OCI-LY3 (cell line): Measurements from ENCODE around the gene ZNF549.

ENCODE experiments used
- H2AFZ ChIP-seq: fragments of 200-600, 300-600 bp; shearing (Covaris generic); 2 replicates; pipeline ENCODE4 v1.6.0; 2014; ENCODE audit warnings: antibody characterized with exemption, low read depth, low read length
- H3K27ac ChIP-seq: fragments of 200-600, 300-600 bp; sonication (generic); 2 replicates; pipeline ENCODE4 v1.5.1; 2014; ENCODE audit warnings: mild to moderate bottlenecking, low read length, moderate library complexity, mixed read lengths
- H3K27me3 ChIP-seq: fragments of 200-600, 300-600 bp; sonication (generic); 2 replicates; pipeline ENCODE4 v1.6.1; 2014; ENCODE audit warnings: low read depth, low read length, mixed read lengths
- H3K36me3 ChIP-seq: fragments of 200-600, 300-600 bp; sonication (generic); replicated peaks from 2 replicates; pipeline ENCODE3; 2014; ENCODE audit warnings: low read depth, low read length, mixed read lengths
- H3K4me1 ChIP-seq: fragments of 300-600, 200-600 bp; sonication (generic); 2 replicates; pipeline ENCODE4 v1.6.1; 2014; ENCODE audit warnings: low read length, mixed read lengths
- H3K4me2 ChIP-seq: fragments of 200-600, 300-600 bp; sonication (generic); 2 replicates; pipeline ENCODE4 v1.6.1; 2014; ENCODE audit warnings: low read length, mixed read lengths
- H3K4me3 ChIP-seq: fragments of 300-600, 200-600 bp; sonication (generic); 2 replicates; pipeline ENCODE4 v1.5.1; 2014; ENCODE audit warnings: antibody characterized with exemption, mild to moderate bottlenecking, low read length, moderate library complexity
- H3K79me2 ChIP-seq: fragments of 300-600, 200-600 bp; shearing (Covaris generic); 2 replicates; pipeline ENCODE4 v1.6.1; 2014; ENCODE audit warnings: mild to moderate bottlenecking, low read length, mixed read lengths
- H3K9ac ChIP-seq: fragments of 300-600, 200-600 bp; shearing (Covaris generic); 2 replicates; pipeline ENCODE4 v1.6.0; 2014; ENCODE audit warnings: mild to moderate bottlenecking, low read length, moderate library complexity
- H3K9me3 ChIP-seq: fragments of 200-600, 300-600 bp; shearing (Covaris generic); 2 replicates; pipeline ENCODE4 v1.6.1; 2014; ENCODE audit warnings: low read length, mixed read lengths; ENCODE audit not compliant: insufficient read depth
- H4K20me1 ChIP-seq: fragments of 200-600, 300-600 bp; sonication (generic); 2 replicates; pipeline ENCODE4 v1.6.1; 2016; ENCODE audit warnings: low read length, mixed read lengths; ENCODE audit not compliant: insufficient read depth
- EZH2phosphoT487 ChIP-seq: fragments of 200-600 bp; shearing (Covaris generic); IDR thresholded peaks from 2 replicates; pipeline ENCODE4 v1.6.1; 2018; ENCODE audit warnings: antibody characterized with exemption, mixed run types, low read depth
- TF ChIP-seq, protein P1 (sequence below): fragments of 200-600, 300-600 bp; sonication (generic); IDR thresholded peaks from 2 replicates; pipeline ENCODE4 v1.5.1; 2014; ENCODE audit warnings: antibody characterized with exemption, low read length, low read depth

Gene ZNF549

DNA sequence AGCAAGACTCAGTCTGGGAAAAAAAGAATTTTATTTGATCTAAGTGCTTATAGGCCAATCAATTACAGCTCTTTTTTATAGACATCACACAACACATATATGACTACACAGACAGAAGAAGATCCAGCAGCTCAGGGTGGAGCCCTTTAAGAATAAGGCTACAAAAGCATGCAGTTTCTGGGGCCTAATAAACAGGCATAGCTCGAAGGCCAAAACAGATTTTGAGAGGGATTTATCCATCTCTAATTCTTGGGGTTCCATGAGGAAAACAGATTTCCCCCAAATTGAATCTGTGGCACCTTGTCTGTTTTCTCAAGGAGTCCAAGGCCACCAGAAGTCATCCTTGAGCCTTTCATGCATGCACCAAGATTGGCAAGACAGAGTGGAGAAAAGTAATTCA is 36.4 kb downstream of the ZNF549 start:
- Histone ChIP-seq H3K79me2 (peaks cover 11% of the 10 kb centered on the region), H3K4me3 (no peak overlapping the region), H3K9ac (no peak overlapping the region), H3K27ac (no peak overlapping the region), H3K36me3 (peaks cover 14% of the 10 kb centered on the region), H3K9me3 (peaks cover 75% of the 10 kb centered on the region), H3K27me3 (no peaks in the 10 kb centered on the region), H3K4me1 (peaks cover 4% of the 10 kb centered on the region), H4K20me1 (no peaks in the 10 kb centered on the region), H3K4me2 (no peak overlapping the region), H2AFZ (no peak overlapping the region)
- TF ChIP-seq, protein P1, sequence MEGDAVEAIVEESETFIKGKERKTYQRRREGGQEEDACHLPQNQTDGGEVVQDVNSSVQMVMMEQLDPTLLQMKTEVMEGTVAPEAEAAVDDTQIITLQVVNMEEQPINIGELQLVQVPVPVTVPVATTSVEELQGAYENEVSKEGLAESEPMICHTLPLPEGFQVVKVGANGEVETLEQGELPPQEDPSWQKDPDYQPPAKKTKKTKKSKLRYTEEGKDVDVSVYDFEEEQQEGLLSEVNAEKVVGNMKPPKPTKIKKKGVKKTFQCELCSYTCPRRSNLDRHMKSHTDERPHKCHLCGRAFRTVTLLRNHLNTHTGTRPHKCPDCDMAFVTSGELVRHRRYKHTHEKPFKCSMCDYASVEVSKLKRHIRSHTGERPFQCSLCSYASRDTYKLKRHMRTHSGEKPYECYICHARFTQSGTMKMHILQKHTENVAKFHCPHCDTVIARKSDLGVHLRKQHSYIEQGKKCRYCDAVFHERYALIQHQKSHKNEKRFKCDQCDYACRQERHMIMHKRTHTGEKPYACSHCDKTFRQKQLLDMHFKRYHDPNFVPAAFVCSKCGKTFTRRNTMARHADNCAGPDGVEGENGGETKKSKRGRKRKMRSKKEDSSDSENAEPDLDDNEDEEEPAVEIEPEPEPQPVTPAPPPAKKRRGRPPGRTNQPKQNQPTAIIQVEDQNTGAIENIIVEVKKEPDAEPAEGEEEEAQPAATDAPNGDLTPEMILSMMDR: no peak
- TF ChIP-seq EZH2phosphoT487: no peak

GRCh38 chr19:57566396-57567265 is 39.5 kb downstream of the ZNF549 start:
- H4K20me1 ChIP-seq: no peaks in the 10 kb centered on the region
- H3K27ac ChIP-seq: no peak overlapping the region
- no peak overlapping the region for H3K4me2 ChIP-seq
- no peak overlapping the region for H3K9ac ChIP-seq
- no peak overlapping the region for H3K4me3 ChIP-seq
- no peak overlapping the region for H2AFZ ChIP-seq
- H3K4me1 ChIP-seq: no peaks in the 10 kb centered on the region
- H3K27me3 ChIP-seq: no peaks in the 10 kb centered on the region
- no peaks in the 10 kb centered on the region for H3K79me2 ChIP-seq
- H3K9me3 ChIP-seq: peaks cover 81% of the 10 kb centered on the region
- peaks cover 24% of the 10 kb centered on the region for H3K36me3 ChIP-seq
- no peak for TF ChIP-seq EZH2phosphoT487
- TF ChIP-seq, protein P1: no peak

DNA sequence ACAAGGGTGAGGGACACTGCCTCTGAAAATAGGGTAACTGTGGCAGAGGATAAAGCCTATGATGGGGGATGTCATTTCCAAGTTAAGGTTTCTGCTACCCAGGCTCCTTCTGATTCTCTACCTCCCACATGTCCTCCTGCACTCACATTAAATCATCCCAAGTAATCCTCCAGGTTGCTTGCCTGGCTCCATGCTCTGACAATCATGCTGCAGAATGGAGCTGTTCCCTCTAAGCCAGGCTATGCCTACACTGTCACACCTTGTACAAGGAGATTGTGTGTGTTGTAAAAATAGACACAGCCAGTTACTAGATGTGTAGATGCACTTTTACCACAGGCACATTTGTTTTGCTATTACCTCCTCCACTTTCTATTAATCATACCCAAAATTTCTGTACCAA is 43.6 kb downstream of the ZNF549 start:
- no peak overlapping the region for H3K4me2 ChIP-seq
- H3K27me3 ChIP-seq: no peaks in the 10 kb centered on the region
- peaks cover 93% of the 10 kb centered on the region for H3K9me3 ChIP-seq
- peaks cover 60% of the 10 kb centered on the region for H3K36me3 ChIP-seq
- no peak overlapping the region for H3K4me3 ChIP-seq
- H4K20me1 ChIP-seq: no peaks in the 10 kb centered on the region
- H3K79me2 ChIP-seq: no peaks in the 10 kb centered on the region
- no peak overlapping the region for H2AFZ ChIP-seq
- H3K9ac ChIP-seq: no peak overlapping the region
- no peaks in the 10 kb centered on the region for H3K4me1 ChIP-seq
- no peak overlapping the region for H3K27ac ChIP-seq
- TF ChIP-seq, protein P1: no peak
- no peak for TF ChIP-seq EZH2phosphoT487

GRCh38 chr19:57572415-57572947 is 45.3 kb downstream of the ZNF549 start:
- H2AFZ ChIP-seq: no peak overlapping the region
- H3K36me3 ChIP-seq: peaks cover 76% of the 10 kb centered on the region
- no peak overlapping the region for H3K9ac ChIP-seq
- H3K4me2 ChIP-seq: no peak overlapping the region
- H3K27me3 ChIP-seq: no peaks in the 10 kb centered on the region
- TF ChIP-seq, protein P1: no peak
- peaks cover 9% of the 10 kb centered on the region for H3K79me2 ChIP-seq
- no peaks in the 10 kb centered on the region for H4K20me1 ChIP-seq
- H3K4me3 ChIP-seq: no peak overlapping the region
- no peaks in the 10 kb centered on the region for H3K4me1 ChIP-seq
- no peak overlapping the region for H3K27ac ChIP-seq
- peaks cover 90% of the 10 kb centered on the region for H3K9me3 ChIP-seq
